Bronchus fibroblast of lung (primary cell): Measurements from ENCODE around the gene SYTL5. TPM values are rescaled to one million over a fixed set of nuclear protein-coding genes. Genes with fewer than 3 reads are reported as not detected.

Experiments
- total RNA-seq: library from RNA; depleted of rRNA; stranded (reverse); fragments of >200 nt; gene quantifications from 2 replicates; pipeline ENCODE4 v1.2.3, GENCODE V29; 2015

The SYTL5 gene
- total RNA-seq: 0.15 and 0.17 TPM in 2 replicates

GRCh38 chrX:38006291-38006690 lies at the start of gene SYTL5:
TSS of gene SYTL5 (plus strand) at chrX:38006553. CDS start at chrX:38033890, 27,337 bp downstream.

Other genes with a start within 250 kb of the SYTL5 start
- not detected in 2 replicates for gene CYBB, start 226.5 kb upstream of the SYTL5 start, total RNA-seq
- gene DYNLT3, start 159.0 kb upstream of the SYTL5 start, total RNA-seq: 17.4 and 19.0 TPM in 2 replicates
- gene SRPX, start 214.3 kb downstream of the SYTL5 start, total RNA-seq: 109 and 110 TPM in 2 replicates